Astrocyte (in vitro differentiated cells and primary cell): ENCODE results near the gene KCNQ1. TPM values are rescaled to one million over a fixed set of nuclear protein-coding genes. Genes with fewer than 3 reads are reported as not detected.

Experiments
- DNase-seq: peaks from one replicate; pipeline ENCODE4 v3.0.0-alpha.2; 2010; ENCODE audit warnings: low read depth
- FAIRE-seq: peaks from 2 replicates; lab custom pipeline; 2011; peaks lifted over from hg19 to GRCh38; lab: Jason Lieb, UNC
- H2AFZ ChIP-seq: 2 replicates; pipeline ENCODE4 v1.6.0; 2012; ENCODE audit warnings: low read depth, low read length, inconsistent platforms
- H3K27ac ChIP-seq: 2 replicates; pipeline ENCODE4 v1.5.1; 2011; ENCODE audit warnings: low read depth, low read length, inconsistent platforms
- H3K27me3 ChIP-seq: 2 replicates; pipeline ENCODE4 v1.6.0; 2011; ENCODE audit warnings: low read length, inconsistent platforms; ENCODE audit not compliant: insufficient read depth
- H3K36me3 ChIP-seq: 2 replicates; pipeline ENCODE4 v1.5.1; 2011; ENCODE audit warnings: low read length, inconsistent platforms; ENCODE audit not compliant: insufficient read depth
- H3K4me1 ChIP-seq: 2 replicates; pipeline ENCODE4 v1.5.1; 2011; ENCODE audit warnings: low read length, inconsistent platforms; ENCODE audit not compliant: insufficient read depth
- H3K4me2 ChIP-seq: 2 replicates; pipeline ENCODE4 v1.6.0; 2012; ENCODE audit warnings: low read length, inconsistent platforms
- H3K4me3 ChIP-seq: 2 replicates; pipeline ENCODE4 v1.5.1; 2011; ENCODE audit warnings: low read depth, mild to moderate bottlenecking, low read length, inconsistent platforms; ENCODE audit not compliant: insufficient read depth
- H3K79me2 ChIP-seq: 2 replicates; pipeline ENCODE4 v1.6.0; 2012; ENCODE audit warnings: mild to moderate bottlenecking, low read length, inconsistent platforms; ENCODE audit not compliant: insufficient read depth
- H3K9ac ChIP-seq: 2 replicates; pipeline ENCODE4 v1.6.0; 2012; ENCODE audit warnings: mild to moderate bottlenecking, low read length, inconsistent platforms
- H3K9me3 ChIP-seq: 2 replicates; pipeline ENCODE4 v1.5.1; 2012; ENCODE audit warnings: low read depth, mild to moderate bottlenecking, low read length, inconsistent platforms; ENCODE audit not compliant: insufficient read depth
- H4K20me1 ChIP-seq: 2 replicates; pipeline ENCODE4 v1.6.0; 2012; ENCODE audit warnings: low read length, inconsistent platforms; ENCODE audit not compliant: insufficient read depth
- H3K27ac Mint-ChIP-seq: one replicate; pipeline ENCODE4 v1.8.0; 2021; ENCODE audit warnings: mild to moderate bottlenecking, mixed read lengths; ENCODE audit not compliant: unreplicated experiment
- H3K27me3 Mint-ChIP-seq: one replicate; pipeline ENCODE4 v1.8.0; 2021; ENCODE audit warnings: low read depth, mixed read lengths; ENCODE audit not compliant: unreplicated experiment
- H3K36me3 Mint-ChIP-seq: one replicate; pipeline ENCODE4 v1.8.0; 2021; ENCODE audit warnings: low read depth, mixed read lengths; ENCODE audit not compliant: unreplicated experiment
- H3K4me1 Mint-ChIP-seq: one replicate; pipeline ENCODE4 v1.8.0; 2021; ENCODE audit warnings: low read depth, mixed read lengths; ENCODE audit not compliant: unreplicated experiment
- H3K4me3 Mint-ChIP-seq: one replicate; pipeline ENCODE4 v1.8.0; 2021; ENCODE audit warnings: mild to moderate bottlenecking, moderate library complexity, mixed read lengths; ENCODE audit not compliant: unreplicated experiment
- H3K9me3 Mint-ChIP-seq: one replicate; pipeline ENCODE4 v1.8.0; 2021; ENCODE audit warnings: mild to moderate bottlenecking, mixed read lengths; ENCODE audit not compliant: unreplicated experiment
- EZH2 ChIP-seq: IDR thresholded peaks from 2 replicates; pipeline ENCODE4 v1.6.1; 2012; ENCODE audit warnings: mild to moderate bottlenecking, low read length, inconsistent platforms; ENCODE audit not compliant: insufficient read depth
- total RNA-seq: library from RNA; stranded (reverse); gene quantifications from 2 replicates; pipeline ENCODE4 v1.2.1, GENCODE V29; 2021
- TF ChIP-seq, protein P1 (sequence below): IDR thresholded peaks from 2 replicates; pipeline ENCODE4 v1.5.1; 2011; ENCODE audit warnings: low read depth, mild to moderate bottlenecking, inconsistent platforms, low read length, moderate library complexity; ENCODE audit not compliant: insufficient read depth

KCNQ1 gene
- total RNA-seq, 1 donor from 2014 or later, result not detected

DNA sequence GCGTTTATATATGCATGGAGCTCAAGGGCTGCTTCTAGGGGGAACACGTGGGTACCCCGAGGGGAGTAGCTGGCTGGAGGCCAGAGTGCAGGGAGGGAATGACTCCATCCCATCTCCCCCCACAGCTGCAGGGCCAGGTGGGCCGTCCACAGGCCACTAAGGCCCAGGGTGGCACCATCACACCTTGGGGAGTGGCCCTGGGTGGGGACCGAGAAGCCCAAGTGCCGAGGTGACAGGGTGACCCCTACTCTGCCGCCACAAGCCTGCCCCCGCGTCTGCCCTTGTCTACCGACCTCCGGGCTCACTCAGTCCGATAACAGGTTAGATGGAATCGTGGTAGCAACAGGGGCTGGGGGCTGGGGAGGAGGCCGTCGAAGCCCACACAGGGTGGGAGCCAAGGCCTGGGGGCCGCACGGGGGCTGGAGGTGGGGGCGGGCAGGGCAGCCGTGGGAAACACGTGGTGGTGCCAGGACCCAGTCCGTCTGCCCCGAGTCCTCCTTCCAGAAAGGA, 129.3 kb downstream of the KCNQ1 start:
- H3K4me1 ChIP-seq, result no peaks in the 10 kb centered on the region
- no peaks in the 10 kb centered on the region for H3K9me3 Mint-ChIP-seq
- no peaks in the 10 kb centered on the region for H3K9me3 ChIP-seq
- no peak overlapping the region for H3K4me3 ChIP-seq
- H3K4me2 ChIP-seq, result no peak overlapping the region
- no peaks in the 10 kb centered on the region for H3K36me3 Mint-ChIP-seq
- H3K27ac Mint-ChIP-seq, result no peak overlapping the region
- FAIRE-seq, result no peak
- no peaks in the 10 kb centered on the region for H3K27me3 ChIP-seq
- peaks cover 32% of the 10 kb centered on the region for H3K27me3 Mint-ChIP-seq
- DNase-seq, result no peak
- H3K36me3 ChIP-seq, result no peaks in the 10 kb centered on the region
- no peaks in the 10 kb centered on the region for H4K20me1 ChIP-seq
- H3K79me2 ChIP-seq, result no peaks in the 10 kb centered on the region
- H3K4me1 Mint-ChIP-seq, result no peaks in the 10 kb centered on the region
- H3K27ac ChIP-seq, result no peak overlapping the region
- H2AFZ ChIP-seq, result no peak overlapping the region
- no peak overlapping the region for H3K4me3 Mint-ChIP-seq
- TF ChIP-seq EZH2, result no peak
- TF ChIP-seq, protein P1, sequence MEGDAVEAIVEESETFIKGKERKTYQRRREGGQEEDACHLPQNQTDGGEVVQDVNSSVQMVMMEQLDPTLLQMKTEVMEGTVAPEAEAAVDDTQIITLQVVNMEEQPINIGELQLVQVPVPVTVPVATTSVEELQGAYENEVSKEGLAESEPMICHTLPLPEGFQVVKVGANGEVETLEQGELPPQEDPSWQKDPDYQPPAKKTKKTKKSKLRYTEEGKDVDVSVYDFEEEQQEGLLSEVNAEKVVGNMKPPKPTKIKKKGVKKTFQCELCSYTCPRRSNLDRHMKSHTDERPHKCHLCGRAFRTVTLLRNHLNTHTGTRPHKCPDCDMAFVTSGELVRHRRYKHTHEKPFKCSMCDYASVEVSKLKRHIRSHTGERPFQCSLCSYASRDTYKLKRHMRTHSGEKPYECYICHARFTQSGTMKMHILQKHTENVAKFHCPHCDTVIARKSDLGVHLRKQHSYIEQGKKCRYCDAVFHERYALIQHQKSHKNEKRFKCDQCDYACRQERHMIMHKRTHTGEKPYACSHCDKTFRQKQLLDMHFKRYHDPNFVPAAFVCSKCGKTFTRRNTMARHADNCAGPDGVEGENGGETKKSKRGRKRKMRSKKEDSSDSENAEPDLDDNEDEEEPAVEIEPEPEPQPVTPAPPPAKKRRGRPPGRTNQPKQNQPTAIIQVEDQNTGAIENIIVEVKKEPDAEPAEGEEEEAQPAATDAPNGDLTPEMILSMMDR, result no peak
- H3K9ac ChIP-seq, result no peak overlapping the region

DNA sequence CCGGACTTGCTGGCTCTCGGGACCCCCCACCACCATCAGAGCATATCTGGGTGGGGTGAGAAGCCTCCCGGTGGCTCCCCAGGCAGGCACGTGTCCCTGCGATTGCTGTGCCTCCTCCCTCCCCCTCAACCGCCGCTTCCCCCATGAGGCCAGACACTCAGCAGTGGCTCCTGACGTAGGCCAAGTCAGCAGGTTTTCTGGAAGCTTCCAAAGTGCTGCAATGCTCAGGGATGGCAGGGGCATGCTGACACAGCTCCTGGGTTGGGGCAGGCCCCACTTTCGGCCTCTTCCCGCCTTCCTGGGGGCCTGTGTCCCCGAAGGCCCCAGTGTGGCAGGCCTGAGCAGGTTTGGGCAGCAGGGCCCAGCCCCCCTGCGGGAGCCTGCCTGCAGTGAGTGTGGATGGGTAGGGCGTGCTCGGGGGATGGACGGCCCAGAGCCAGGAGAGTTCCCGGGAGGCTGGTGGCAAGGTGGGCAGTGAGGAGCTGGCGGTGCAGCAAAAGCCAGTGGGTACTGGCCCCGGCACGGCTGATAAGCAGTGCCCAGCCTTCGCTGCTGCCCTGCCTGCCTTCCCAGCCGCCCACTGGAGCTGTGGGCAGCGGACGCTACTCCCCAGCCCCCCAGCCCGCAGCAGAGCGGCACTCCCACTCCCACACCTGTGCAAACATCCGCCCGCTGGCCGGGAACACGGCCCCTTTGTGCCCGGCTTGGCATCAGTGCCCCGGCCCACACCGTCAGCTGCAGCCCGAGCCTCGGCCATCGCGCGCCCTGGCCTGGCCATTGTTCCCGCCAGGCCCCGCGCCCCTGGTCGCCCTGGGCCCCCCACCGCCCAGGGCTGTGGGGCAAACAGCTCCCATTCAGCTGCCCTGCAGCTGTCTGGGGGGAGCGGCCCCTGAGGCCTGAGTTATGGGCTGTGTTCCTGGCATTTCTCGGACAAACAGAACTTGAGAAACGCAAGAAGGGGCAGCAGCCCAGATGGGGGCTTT, 130.0 kb downstream of the KCNQ1 start:
- Histone ChIP-seq H3K9ac (no peak overlapping the region), H3K27ac (no peak overlapping the region), H3K4me2 (no peak overlapping the region), H2AFZ (no peak overlapping the region), H3K4me3 (no peak overlapping the region), H3K36me3 (no peaks in the 10 kb centered on the region), H3K9me3 (no peaks in the 10 kb centered on the region), H3K27me3 (no peaks in the 10 kb centered on the region), H3K4me1 (no peaks in the 10 kb centered on the region), H4K20me1 (no peaks in the 10 kb centered on the region), H3K79me2 (no peaks in the 10 kb centered on the region)
- Mint-ChIP-seq H3K27ac (no peak overlapping the region), H3K36me3 (no peaks in the 10 kb centered on the region), H3K4me3 (no peak overlapping the region), H3K9me3 (no peaks in the 10 kb centered on the region), H3K27me3 (peaks cover 30% of the 10 kb centered on the region), H3K4me1 (no peaks in the 10 kb centered on the region)
- TF ChIP-seq, protein P1, result no peak
- TF ChIP-seq EZH2, result no peak
- no peak for DNase-seq
- FAIRE-seq, result no peak

DNA sequence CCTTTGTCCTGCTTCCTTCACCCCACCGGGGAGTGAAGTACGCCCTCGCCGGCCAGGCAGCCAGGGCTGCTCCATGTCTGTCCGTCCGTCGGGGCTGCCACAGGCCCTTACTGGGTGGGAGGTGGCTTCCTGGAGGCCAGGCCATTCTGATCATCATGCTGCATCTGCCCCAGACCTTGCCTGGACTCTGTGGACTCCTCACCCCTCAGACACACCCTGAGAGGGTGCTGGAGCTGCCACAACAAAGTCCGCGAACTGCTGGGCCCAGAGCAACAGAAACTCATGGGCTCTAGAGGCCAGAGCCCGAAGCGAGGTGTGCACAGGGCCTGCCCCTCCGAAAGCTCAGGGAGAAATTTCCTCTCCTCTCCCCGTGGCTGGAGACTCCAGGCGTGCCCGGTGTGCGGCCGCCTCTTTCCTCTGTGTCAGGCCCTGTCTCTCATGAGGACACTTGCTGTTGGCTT, 130.8 kb downstream of the KCNQ1 start:
- TF ChIP-seq, protein P1, result no peak
- no peak for TF ChIP-seq EZH2
- Mint-ChIP-seq H3K36me3 (no peaks in the 10 kb centered on the region), H3K4me1 (no peaks in the 10 kb centered on the region), H3K27ac (no peak overlapping the region), H3K9me3 (no peaks in the 10 kb centered on the region), H3K4me3 (no peak overlapping the region), H3K27me3 (peaks cover 30% of the 10 kb centered on the region)
- no peak for FAIRE-seq
- no peak overlapping the region for H3K27ac ChIP-seq
- no peak overlapping the region for H3K9ac ChIP-seq
- H3K27me3 ChIP-seq, result no peaks in the 10 kb centered on the region
- H3K9me3 ChIP-seq, result no peaks in the 10 kb centered on the region
- no peak overlapping the region for H3K4me3 ChIP-seq
- no peaks in the 10 kb centered on the region for H3K79me2 ChIP-seq
- no peak overlapping the region for H3K4me2 ChIP-seq
- no peaks in the 10 kb centered on the region for H3K4me1 ChIP-seq
- no peak for DNase-seq
- H4K20me1 ChIP-seq, result no peaks in the 10 kb centered on the region
- no peaks in the 10 kb centered on the region for H3K36me3 ChIP-seq
- H2AFZ ChIP-seq, result no peak overlapping the region
